ENCODE measurements around the gene PSME4. TPM values are rescaled to one million over a fixed set of nuclear protein-coding genes. Genes with fewer than 3 reads are reported as not detected.

Gene PSME4
- total and polyA plus RNA-seq, 2 donors (not counting 1 experiment from before 2014, with no cell fraction given), result 34.5 to 61.9 TPM

- POLR2A ChIA-PET, result no interaction called here
- Histone ChIP-seq H2AFZ (ENCODE audit: insufficient read depth, low read depth, low read length, poor library complexity, severe bottlenecking) (no peak overlapping the region), H3K36me3 (replicated peaks in 1 of 2; ENCODE audit: control extremely low read depth in 1 of 2, control insufficient read depth in 1 of 2, extremely low read depth in 1 of 2, insufficient read depth in 2 of 2, low read length in 1 of 2) (peaks cover 7 to 43% of the 10 kb centered on the region in 2 experiments), H3K4me2 (replicated peaks; ENCODE audit: low read depth, low read length, poor library complexity, severe bottlenecking) (no peak overlapping the region), H3K27ac (ENCODE audit: low read length in 2 of 2) (no peak overlapping the region), H4K20me1 (ENCODE audit: control insufficient read depth, insufficient read depth, low read length, poor library complexity, severe bottlenecking) (no peaks in the 10 kb centered on the region), H3K79me2 (ENCODE audit: control insufficient read depth, insufficient read depth, low read length) (no peaks in the 10 kb centered on the region), H3K9me3 (ENCODE audit: control extremely low read depth in 1 of 3, control insufficient read depth in 2 of 3, insufficient read depth in 1 of 3, low read length in 2 of 3) (no peaks in the 10 kb centered on the region), H3K27me3 (replicated peaks in 1 of 4; ENCODE audit: control extremely low read depth in 1 of 4, control insufficient read depth in 3 of 4, insufficient read depth in 4 of 4, low read length in 3 of 4) (no peaks in the 10 kb centered on the region), H3K4me1 (ENCODE audit: control insufficient read depth in 2 of 2, insufficient read depth in 2 of 2, low read length in 2 of 2) (no peaks in the 10 kb centered on the region), H3K4me3 (ENCODE audit: control extremely low read depth in 1 of 5, extremely low read depth in 1 of 5, insufficient read depth in 1 of 5, low read depth in 2 of 5, low read length in 4 of 5) (no peak overlapping the region), H3K9ac (ENCODE audit: low read length) (no peak overlapping the region)
- DNase-seq, result no peak
- CTCF ChIA-PET, result no interaction called here
- intact Hi-C loops (cut with micrococcal nuclease), result no loop called here
- H3K4me3 Mint-ChIP-seq, result no peak overlapping the region
- no peak for ATAC-seq (ENCODE audit: low read depth)
- no peaks in the 10 kb centered on the region for H3K27me3 Mint-ChIP-seq
- H3K27ac Mint-ChIP-seq, result no peak overlapping the region
- H3K9me3 Mint-ChIP-seq (ENCODE audit: insufficient read depth), result no peaks in the 10 kb centered on the region
- TF ChIP-seq CTCF (IDR thresholded peaks at IDR 0.05) (no peak), EZH2 (IDR thresholded peaks at IDR 0.05; ENCODE audit: borderline replicate concordance, insufficient read depth, low read depth, low read length, poor library complexity, severe bottlenecking) (no peak)
- 100% methylated on average over 2 of the region's 2 CpGs for WGBS (ENCODE audit: insufficient coverage)
- H3K4me1 Mint-ChIP-seq, result no peaks in the 10 kb centered on the region
These were observed 105.5 kb downstream of the PSME4 start for GRCh38 chr2:53865264-53865663.

DNA sequence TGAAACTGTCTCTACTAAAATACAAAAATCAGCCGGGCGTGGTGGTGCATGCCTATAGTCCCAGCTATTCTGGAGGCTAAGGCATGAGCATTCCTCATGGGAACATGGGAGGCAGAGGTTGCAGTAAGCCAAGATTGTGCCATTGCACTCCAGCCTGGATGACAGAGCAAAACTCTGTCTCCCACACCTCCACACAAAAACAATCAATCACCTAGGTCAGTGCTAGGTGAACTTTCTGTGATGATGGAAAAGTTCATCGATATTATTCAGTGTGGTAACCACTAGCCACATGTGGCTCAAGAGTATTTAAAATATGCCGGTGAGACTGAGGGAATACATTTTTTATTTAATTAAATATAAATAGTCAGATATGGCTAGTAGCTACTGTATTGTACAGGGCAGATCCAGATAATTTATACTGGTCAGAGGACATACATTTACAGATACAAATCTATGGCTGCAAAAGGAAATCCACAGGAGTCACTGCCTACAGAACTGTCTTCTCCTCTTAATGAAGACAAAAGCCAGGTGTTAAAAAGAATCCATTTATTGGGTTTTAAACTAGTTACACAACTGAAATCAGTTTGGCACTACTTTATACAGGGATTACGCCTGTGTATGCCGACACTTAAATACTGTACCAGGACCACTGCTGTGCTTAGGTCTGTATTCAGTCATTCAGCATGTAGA lies 107.1 kb downstream of the PSME4 start:
- 100% methylated on average over 2 of the region's 6 CpGs for WGBS (ENCODE audit: insufficient coverage)
- Histone ChIP-seq H3K4me2 (replicated peaks; ENCODE audit: low read depth, low read length, poor library complexity, severe bottlenecking) (no peak overlapping the region), H3K36me3 (replicated peaks in 1 of 2; ENCODE audit: control extremely low read depth in 1 of 2, control insufficient read depth in 1 of 2, extremely low read depth in 1 of 2, insufficient read depth in 2 of 2, low read length in 1 of 2) (peaks cover 6 to 38% of the 10 kb centered on the region in 2 experiments), H2AFZ (ENCODE audit: insufficient read depth, low read depth, low read length, poor library complexity, severe bottlenecking) (no peak overlapping the region), H3K27me3 (replicated peaks in 1 of 4; ENCODE audit: control extremely low read depth in 1 of 4, control insufficient read depth in 3 of 4, insufficient read depth in 4 of 4, low read length in 3 of 4) (no peaks in the 10 kb centered on the region), H3K27ac (ENCODE audit: low read length in 2 of 2) (no peak overlapping the region), H4K20me1 (ENCODE audit: control insufficient read depth, insufficient read depth, low read length, poor library complexity, severe bottlenecking) (no peaks in the 10 kb centered on the region), H3K9ac (ENCODE audit: low read length) (no peak overlapping the region), H3K79me2 (ENCODE audit: control insufficient read depth, insufficient read depth, low read length) (no peaks in the 10 kb centered on the region), H3K4me3 (ENCODE audit: control extremely low read depth in 1 of 5, extremely low read depth in 1 of 5, insufficient read depth in 1 of 5, low read depth in 2 of 5, low read length in 4 of 5) (no peak overlapping the region), H3K4me1 (ENCODE audit: control insufficient read depth in 2 of 2, insufficient read depth in 2 of 2, low read length in 2 of 2) (no peaks in the 10 kb centered on the region), H3K9me3 (ENCODE audit: control extremely low read depth in 1 of 3, control insufficient read depth in 2 of 3, insufficient read depth in 1 of 3, low read length in 2 of 3) (no peaks in the 10 kb centered on the region)
- Mint-ChIP-seq H3K27ac (no peak overlapping the region), H3K4me1 (no peaks in the 10 kb centered on the region), H3K4me3 (no peak overlapping the region), H3K9me3 (ENCODE audit: insufficient read depth) (no peaks in the 10 kb centered on the region), H3K27me3 (no peaks in the 10 kb centered on the region)
- ATAC-seq (ENCODE audit: low read depth), result no peak
- intact Hi-C loops (cut with micrococcal nuclease), result no loop called here
- TF ChIP-seq CTCF (IDR thresholded peaks at IDR 0.05) (no peak), EZH2 (IDR thresholded peaks at IDR 0.05; ENCODE audit: borderline replicate concordance, insufficient read depth, low read depth, low read length, poor library complexity, severe bottlenecking) (no peak)
- DNase-seq, result no peak
- ChIA-PET CTCF (no interaction called here), POLR2A (no interaction called here)
